ENCODE measurements around the gene FAM219A. TPM values are rescaled to one million over a fixed set of nuclear protein-coding genes. Genes with fewer than 3 reads are reported as not detected.

The FAM219A gene
- total RNA-seq, 1 experiment from 2014 or later: 20.6 TPM

DNA sequence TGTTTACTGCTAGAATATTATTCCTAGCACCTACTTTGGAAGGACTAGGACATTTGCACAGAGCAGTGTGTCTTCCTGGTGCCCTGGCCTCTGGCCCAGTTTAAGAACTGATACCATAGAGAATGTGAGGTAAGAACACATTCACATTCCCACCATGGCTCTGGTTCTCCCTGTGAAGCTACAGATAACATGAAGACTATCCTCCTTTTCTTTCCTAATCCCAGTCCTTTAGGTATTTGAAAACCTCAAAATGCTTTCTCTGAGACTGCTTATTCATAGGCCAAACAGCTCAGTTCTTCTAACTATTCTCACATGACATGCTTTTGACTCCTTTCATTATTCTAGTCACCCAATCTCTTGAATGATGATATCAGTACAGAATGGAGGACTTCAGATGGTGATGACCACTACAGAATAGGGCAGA, 11.9 kb downstream of the FAM219A start:
- ATAC-seq: no peak
- no peak for TF ChIP-seq JUN (CRISPR knock-in tag; IDR thresholded peaks at IDR 0.05)
- TF ChIP-seq, protein P1, sequence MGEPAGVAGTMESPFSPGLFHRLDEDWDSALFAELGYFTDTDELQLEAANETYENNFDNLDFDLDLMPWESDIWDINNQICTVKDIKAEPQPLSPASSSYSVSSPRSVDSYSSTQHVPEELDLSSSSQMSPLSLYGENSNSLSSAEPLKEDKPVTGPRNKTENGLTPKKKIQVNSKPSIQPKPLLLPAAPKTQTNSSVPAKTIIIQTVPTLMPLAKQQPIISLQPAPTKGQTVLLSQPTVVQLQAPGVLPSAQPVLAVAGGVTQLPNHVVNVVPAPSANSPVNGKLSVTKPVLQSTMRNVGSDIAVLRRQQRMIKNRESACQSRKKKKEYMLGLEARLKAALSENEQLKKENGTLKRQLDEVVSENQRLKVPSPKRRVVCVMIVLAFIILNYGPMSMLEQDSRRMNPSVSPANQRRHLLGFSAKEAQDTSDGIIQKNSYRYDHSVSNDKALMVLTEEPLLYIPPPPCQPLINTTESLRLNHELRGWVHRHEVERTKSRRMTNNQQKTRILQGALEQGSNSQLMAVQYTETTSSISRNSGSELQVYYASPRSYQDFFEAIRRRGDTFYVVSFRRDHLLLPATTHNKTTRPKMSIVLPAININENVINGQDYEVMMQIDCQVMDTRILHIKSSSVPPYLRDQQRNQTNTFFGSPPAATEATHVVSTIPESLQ (CRISPR knock-in tag; IDR thresholded peaks at IDR 0.05): no peak
- TF ChIP-seq TP53 (CRISPR knock-in tag; IDR thresholded peaks at IDR 0.05): no peak
- H3K4me1 Mint-ChIP-seq: peaks cover 24% of the 10 kb centered on the region
- H3K9me3 Mint-ChIP-seq: no peaks in the 10 kb centered on the region
- H3K4me3 Mint-ChIP-seq: no peak overlapping the region
- CTCF ChIA-PET: interaction anchor here (0.6 to 1.3 kb wide), 4 partner anchors 23 to 145 kb away, joined by 3 to 8 read pairs (median 4); no protein-coding TSS in a partner anchor
- DNase-seq (ENCODE audit: low spot score): no peak
- POLR2A ChIA-PET: interaction anchor here (0.7 kb wide), 1 partner anchor 64 kb away, joined by 3 read pairs; no protein-coding TSS in a partner anchor
- no peak overlapping the region for H3K27ac Mint-ChIP-seq
- no peaks in the 10 kb centered on the region for H3K36me3 Mint-ChIP-seq
- no peaks in the 10 kb centered on the region for H3K27me3 Mint-ChIP-seq (ENCODE audit: low read depth)

DNA sequence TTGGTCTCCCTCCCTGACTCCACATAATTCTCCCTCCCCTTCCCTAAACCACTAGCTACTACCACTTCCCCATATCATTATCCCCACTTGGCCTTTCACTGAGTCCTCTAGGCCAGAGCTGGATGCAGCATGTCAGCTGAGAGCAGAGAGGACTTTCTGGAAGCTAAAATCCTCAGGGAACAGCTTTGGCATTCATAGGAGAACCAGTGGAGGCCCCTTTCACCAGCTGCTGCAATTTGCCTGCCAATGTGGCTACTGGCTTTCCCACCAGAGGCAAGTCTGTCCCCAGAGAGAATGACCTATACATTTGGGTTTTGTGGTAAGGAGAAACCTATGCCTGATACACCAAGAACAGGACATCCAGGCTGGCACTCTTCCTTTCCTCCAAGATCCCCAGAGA, 14.4 kb downstream of the FAM219A start:
- Mint-ChIP-seq H3K4me3 (no peak overlapping the region), H3K36me3 (peaks cover 4% of the 10 kb centered on the region), H3K4me1 (peaks cover 20% of the 10 kb centered on the region), H3K27me3 (ENCODE audit: low read depth) (no peaks in the 10 kb centered on the region), H3K9me3 (peaks cover 2% of the 10 kb centered on the region; the same call in 1 of the 2 replicates), H3K27ac (peak overlapping the region; percentile 47; the same call in 1 of the 2 replicates)
- no peak for TF ChIP-seq EMX1 (CRISPR knock-in tag; IDR thresholded peaks at IDR 0.05)
- TF ChIP-seq FOXJ3 (CRISPR knock-in tag; IDR thresholded peaks at IDR 0.05; ENCODE audit: borderline replicate concordance): no peak
- TF ChIP-seq, protein P2, sequence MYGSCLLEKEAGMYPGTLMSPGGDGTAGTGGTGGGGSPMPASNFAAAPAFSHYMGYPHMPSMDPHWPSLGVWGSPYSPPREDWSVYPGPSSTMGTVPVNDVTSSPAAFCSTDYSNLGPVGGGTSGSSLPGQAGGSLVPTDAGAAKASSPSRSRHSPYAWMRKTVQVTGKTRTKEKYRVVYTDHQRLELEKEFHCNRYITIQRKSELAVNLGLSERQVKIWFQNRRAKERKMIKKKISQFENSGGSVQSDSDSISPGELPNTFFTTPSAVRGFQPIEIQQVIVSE (CRISPR knock-in tag; IDR thresholded peaks at IDR 0.05; ENCODE audit: borderline replicate concordance): no peak
- TF ChIP-seq, protein P3, sequence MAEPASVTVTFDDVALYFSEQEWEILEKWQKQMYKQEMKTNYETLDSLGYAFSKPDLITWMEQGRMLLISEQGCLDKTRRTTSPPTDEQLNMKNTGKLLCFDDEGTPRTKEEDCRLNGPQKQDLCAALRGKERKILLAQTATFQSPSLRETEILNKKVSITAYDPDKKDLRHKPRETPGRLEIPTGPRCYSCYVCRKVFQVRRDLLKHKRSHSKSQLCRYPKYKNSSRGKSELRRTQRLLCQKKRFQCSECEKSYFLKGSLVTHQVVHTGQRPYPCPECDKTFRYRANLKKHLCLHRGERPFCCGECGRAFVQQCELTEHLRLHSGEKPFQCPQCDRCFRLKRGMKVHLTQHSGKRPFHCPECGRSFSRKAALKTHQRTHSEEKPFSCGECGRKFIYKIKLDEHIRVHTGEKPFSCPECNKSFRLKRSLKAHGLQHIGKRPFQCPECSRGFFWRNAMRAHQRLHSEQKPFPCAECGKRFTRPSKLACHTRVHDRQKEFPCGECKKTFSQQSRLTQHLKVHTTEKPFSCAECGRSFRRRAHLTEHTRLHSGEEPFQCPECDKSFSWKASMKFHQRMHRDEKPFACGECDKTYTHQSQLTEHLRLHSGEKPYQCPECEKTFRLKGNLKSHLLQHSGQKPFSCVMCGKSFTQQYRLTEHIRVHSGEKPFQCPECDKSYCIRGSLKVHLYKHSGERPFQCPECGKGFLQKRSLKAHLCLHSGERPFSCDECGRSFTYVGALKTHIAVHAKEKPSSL (CRISPR knock-in tag; conservative IDR thresholded peaks at IDR 0.05): no peak
- no peak for TF ChIP-seq NFATC4 (CRISPR knock-in tag; IDR thresholded peaks at IDR 0.05)
- no peak for TF ChIP-seq ZNF396 (CRISPR knock-in tag; IDR thresholded peaks at IDR 0.05; ENCODE audit: borderline replicate concordance)
- no peak for TF ChIP-seq USF1 (CRISPR knock-in tag; IDR thresholded peaks at IDR 0.05)
- ATAC-seq (peak; percentile 28; the same call in 1 of the 2 replicates), DNase-seq (ENCODE audit: low spot score) (no peak)
- ChIA-PET POLR2A (no interaction called here), CTCF (interaction anchor here (1.0 to 2.9 kb wide), 6 partner anchors 12 to 160 kb away, joined by 3 to 17 read pairs (median 7); no protein-coding TSS in a partner anchor)

DNA sequence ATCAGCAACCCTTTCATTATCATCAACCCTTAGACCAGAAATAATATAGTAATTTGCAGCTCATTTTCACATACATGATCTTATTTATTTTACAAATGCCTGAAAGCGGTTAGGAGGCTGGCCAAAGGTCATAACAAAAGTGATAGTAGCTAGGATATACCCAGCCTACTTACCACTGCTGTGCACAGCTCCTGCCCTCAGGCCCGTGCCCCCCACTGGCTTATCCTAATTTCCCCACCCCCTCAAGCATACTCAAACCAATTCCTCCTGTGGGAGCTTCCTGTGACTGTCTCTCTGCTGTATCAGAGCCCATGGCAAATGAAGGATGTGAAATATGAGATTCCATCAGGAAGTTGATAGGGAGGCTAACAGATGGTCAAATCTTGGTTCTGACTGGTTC, 14.8 kb downstream of the FAM219A start:
- Mint-ChIP-seq H3K36me3 (peaks cover 7% of the 10 kb centered on the region), H3K9me3 (peaks cover 6% of the 10 kb centered on the region; the same call in 1 of the 2 replicates), H3K4me1 (peaks cover 20% of the 10 kb centered on the region), H3K4me3 (no peak overlapping the region), H3K27ac (peak overlapping the region; percentile 47; the same call in 1 of the 2 replicates), H3K27me3 (ENCODE audit: low read depth) (no peaks in the 10 kb centered on the region)
- ChIA-PET POLR2A (no interaction called here), CTCF (interaction anchor here (0.8 to 2.9 kb wide), 7 partner anchors 10 to 160 kb away, joined by 3 to 17 read pairs (median 7); no protein-coding TSS in a partner anchor)
- ATAC-seq (peak; percentile 73), DNase-seq (ENCODE audit: low spot score) (no peak)
- no peak for TF ChIP-seq CTCF (IDR thresholded peaks at IDR 0.05)
- TF ChIP-seq, protein P4, sequence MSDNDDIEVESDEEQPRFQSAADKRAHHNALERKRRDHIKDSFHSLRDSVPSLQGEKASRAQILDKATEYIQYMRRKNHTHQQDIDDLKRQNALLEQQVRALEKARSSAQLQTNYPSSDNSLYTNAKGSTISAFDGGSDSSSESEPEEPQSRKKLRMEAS (CRISPR knock-in tag; IDR thresholded peaks at IDR 0.05): no peak
- TF ChIP-seq, protein P5, sequence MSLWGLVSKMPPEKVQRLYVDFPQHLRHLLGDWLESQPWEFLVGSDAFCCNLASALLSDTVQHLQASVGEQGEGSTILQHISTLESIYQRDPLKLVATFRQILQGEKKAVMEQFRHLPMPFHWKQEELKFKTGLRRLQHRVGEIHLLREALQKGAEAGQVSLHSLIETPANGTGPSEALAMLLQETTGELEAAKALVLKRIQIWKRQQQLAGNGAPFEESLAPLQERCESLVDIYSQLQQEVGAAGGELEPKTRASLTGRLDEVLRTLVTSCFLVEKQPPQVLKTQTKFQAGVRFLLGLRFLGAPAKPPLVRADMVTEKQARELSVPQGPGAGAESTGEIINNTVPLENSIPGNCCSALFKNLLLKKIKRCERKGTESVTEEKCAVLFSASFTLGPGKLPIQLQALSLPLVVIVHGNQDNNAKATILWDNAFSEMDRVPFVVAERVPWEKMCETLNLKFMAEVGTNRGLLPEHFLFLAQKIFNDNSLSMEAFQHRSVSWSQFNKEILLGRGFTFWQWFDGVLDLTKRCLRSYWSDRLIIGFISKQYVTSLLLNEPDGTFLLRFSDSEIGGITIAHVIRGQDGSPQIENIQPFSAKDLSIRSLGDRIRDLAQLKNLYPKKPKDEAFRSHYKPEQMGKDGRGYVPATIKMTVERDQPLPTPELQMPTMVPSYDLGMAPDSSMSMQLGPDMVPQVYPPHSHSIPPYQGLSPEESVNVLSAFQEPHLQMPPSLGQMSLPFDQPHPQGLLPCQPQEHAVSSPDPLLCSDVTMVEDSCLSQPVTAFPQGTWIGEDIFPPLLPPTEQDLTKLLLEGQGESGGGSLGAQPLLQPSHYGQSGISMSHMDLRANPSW (CRISPR knock-in tag; conservative IDR thresholded peaks at IDR 0.05; ENCODE audit: low read depth): no peak
- TF ChIP-seq NFYB (CRISPR knock-in tag; conservative IDR thresholded peaks at IDR 0.05; ENCODE audit: low read depth): no peak
- TF ChIP-seq ZNF671 (CRISPR knock-in tag; IDR thresholded peaks at IDR 0.05): no peak
- TF ChIP-seq, protein P6, sequence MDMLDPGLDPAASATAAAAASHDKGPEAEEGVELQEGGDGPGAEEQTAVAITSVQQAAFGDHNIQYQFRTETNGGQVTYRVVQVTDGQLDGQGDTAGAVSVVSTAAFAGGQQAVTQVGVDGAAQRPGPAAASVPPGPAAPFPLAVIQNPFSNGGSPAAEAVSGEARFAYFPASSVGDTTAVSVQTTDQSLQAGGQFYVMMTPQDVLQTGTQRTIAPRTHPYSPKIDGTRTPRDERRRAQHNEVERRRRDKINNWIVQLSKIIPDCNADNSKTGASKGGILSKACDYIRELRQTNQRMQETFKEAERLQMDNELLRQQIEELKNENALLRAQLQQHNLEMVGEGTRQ (CRISPR knock-in tag; IDR thresholded peaks at IDR 0.05): no peak
- TF ChIP-seq FOXP1 (CRISPR knock-in tag; IDR thresholded peaks at IDR 0.05; ENCODE audit: borderline replicate concordance): no peak
